NCI-H748 (cell line): ENCODE measurements around the gene PBXIP1.
"Not testable (repeated sequence)": the region's sequence is repeated elsewhere in the genome, so short reads cannot be mapped to it uniquely, and the experiment has no call there.

ENCODE experiments used
- DNase-seq: peaks from one replicate; lab custom pipeline; 2025; ENCODE audit not compliant: unreplicated experiment; lab: John Stamatoyannopoulos, UW

The PBXIP1 gene

GRCh38 chr1:154938604-154939399, 17.1 kb downstream of the PBXIP1 start:
- DNase-seq, result no peak

- no peak for DNase-seq
These were observed 17.9 kb downstream of the PBXIP1 start for GRCh38 chr1:154937988-154938386.

- DNase-seq, result peak; percentile 91
These were observed 18.6 kb downstream of the PBXIP1 start for GRCh38 chr1:154937085-154937987.

GRCh38 chr1:154936555-154937084, 19.3 kb downstream of the PBXIP1 start, which contains the start of gene PMVK:
PMVK (minus strand) TSS chr1:154936719; CDS start chr1:154936685, 34 bp downstream.
- peak; percentile 96 for DNase-seq

GRCh38 chr1:154935749-154936554, 19.9 kb downstream of the PBXIP1 start:
- no peak for DNase-seq

GRCh38 chr1:154934358-154934948, 21.4 kb downstream of the PBXIP1 start:
- DNase-seq, result no peak

- no peak for DNase-seq
These were observed 23.9 kb downstream of the PBXIP1 start for GRCh38 chr1:154931940-154932487.

GRCh38 chr1:154926201-154926600, 29.7 kb downstream of the PBXIP1 start:
- DNase-seq, result no peak

GRCh38 chr1:154925335-154926170, 30.3 kb downstream of the PBXIP1 start:
- no peak for DNase-seq

- no peak for DNase-seq
These were observed 32.2 kb downstream of the PBXIP1 start for GRCh38 chr1:154923695-154924094.

- peak; percentile 25 for DNase-seq
These were observed 42.6 kb downstream of the PBXIP1 start for GRCh38 chr1:154913273-154913672.

- no peak for DNase-seq
These were observed 43.1 kb downstream of the PBXIP1 start for GRCh38 chr1:154912755-154913154.

GRCh38 chr1:154911691-154912550, 44.0 kb downstream of the PBXIP1 start:
- no peak for DNase-seq

- DNase-seq, result no peak
These were observed 45.0 kb downstream of the PBXIP1 start for GRCh38 chr1:154910851-154911250.

GRCh38 chr1:154908937-154909336, 47.0 kb downstream of the PBXIP1 start:
- DNase-seq, result no peak

GRCh38 chr1:154908129-154908528, 47.8 kb downstream of the PBXIP1 start:
- not testable (repeated sequence) for DNase-seq

GRCh38 chr1:154906621-154907081, 49.2 kb downstream of the PBXIP1 start:
- peak; percentile 11 for DNase-seq

GRCh38 chr1:154902938-154903566, 52.8 kb downstream of the PBXIP1 start:
- no peak for DNase-seq
